Measurements from ENCODE around the gene CBLN3. TPM values are rescaled to one million over a fixed set of nuclear protein-coding genes. Genes with fewer than 3 reads are reported as not detected.
"Not testable (repeated sequence)": the region's sequence is repeated elsewhere in the genome, so short reads cannot be mapped to it uniquely, and the experiment has no call there.

The CBLN3 gene
- total and polyA plus RNA-seq, 12 donors: 0.24 to 2.5 (median 0.92) TPM

DNA sequence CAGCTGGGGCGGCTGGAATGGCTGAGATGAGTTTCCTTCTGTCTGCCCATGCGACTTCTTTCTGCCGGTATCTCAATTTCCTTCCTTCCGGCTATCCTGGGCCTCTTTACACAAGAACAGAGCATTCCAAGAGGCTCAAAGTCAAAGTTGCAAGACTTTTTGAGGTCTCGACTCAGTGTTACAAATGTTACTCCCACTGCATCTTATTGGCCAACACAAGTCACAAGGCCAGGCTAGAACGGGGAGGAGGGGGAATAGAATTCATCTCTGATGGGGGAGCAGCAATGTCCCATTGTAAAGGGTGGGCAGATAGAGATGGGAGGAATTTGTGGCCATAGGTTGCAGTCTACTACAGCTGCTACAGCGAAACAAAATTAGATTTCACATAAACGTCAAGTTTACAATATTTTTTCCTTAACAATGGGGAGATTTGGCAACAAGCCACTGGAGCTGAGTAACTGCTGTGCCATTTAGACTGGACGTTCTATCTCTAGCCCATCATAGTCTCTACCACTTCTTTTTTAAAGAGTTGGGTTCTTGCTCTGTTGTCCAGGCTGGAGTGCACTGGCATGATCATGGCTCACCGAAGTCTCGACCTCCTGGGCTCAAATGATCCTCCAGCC, 40.1 kb downstream of the CBLN3 start:
- Histone ChIP-seq H3K27me3 (peaks cover 0 to 11% (median 0%) of the 10 kb centered on the region in 7 donors), H3K4me1 (peaks cover 0 to 18% (median 7%) of the 10 kb centered on the region in 9 donors), H3K4me3 (no peak overlapping the region), H3K36me3 (no peaks in the 10 kb centered on the region), H3K27ac (peak overlapping the region in 4 of 10 donors; percentile 4 to 35 (median 26)), H3K9me3 (no peaks in the 10 kb centered on the region)
- 45 to 51% methylated on average over 11 of the region's 11 CpGs for WGBS, 2 donors
- intact Hi-C loops (cut with DNase I): no loop called here
- DNase-seq (no peak), ATAC-seq (peak in 6 of 8 donors; percentile 22 to 65 (median 52))
- TF ChIP-seq, protein P1, sequence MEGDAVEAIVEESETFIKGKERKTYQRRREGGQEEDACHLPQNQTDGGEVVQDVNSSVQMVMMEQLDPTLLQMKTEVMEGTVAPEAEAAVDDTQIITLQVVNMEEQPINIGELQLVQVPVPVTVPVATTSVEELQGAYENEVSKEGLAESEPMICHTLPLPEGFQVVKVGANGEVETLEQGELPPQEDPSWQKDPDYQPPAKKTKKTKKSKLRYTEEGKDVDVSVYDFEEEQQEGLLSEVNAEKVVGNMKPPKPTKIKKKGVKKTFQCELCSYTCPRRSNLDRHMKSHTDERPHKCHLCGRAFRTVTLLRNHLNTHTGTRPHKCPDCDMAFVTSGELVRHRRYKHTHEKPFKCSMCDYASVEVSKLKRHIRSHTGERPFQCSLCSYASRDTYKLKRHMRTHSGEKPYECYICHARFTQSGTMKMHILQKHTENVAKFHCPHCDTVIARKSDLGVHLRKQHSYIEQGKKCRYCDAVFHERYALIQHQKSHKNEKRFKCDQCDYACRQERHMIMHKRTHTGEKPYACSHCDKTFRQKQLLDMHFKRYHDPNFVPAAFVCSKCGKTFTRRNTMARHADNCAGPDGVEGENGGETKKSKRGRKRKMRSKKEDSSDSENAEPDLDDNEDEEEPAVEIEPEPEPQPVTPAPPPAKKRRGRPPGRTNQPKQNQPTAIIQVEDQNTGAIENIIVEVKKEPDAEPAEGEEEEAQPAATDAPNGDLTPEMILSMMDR (IDR thresholded peaks at IDR 0.05): no peak

DNA sequence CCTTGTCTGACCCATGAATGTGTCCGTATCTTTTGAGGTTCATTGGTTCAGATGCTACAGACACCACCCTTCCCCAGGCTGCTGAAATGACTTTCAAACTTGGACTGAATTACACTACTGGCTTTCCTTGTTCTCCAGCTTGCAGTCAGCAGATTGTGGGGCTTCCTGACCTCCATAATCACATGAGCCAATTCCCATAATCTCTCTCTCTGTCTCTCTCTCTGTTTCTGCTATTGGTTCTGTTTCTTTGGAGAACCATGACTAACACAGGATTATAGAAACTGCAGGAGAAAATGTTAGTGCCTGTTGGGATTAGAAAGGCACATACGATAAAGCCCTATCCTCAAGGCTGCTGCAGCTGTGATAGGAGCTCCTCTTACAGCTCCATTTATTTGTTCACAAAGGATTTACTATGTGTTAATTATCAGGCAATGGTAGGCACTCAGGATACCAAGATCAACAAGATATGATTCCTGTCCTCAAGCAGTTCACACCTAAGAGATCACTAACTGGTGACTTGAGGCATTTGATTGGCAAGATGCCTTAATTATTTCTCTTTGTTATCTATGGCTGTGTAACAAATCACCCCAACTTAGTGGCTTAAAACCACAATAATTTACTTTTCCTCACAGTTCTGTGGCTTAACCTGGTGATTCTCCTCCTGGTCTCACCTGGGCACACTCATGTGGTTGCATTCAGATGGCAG, 40.8 kb downstream of the CBLN3 start:
- 51% methylated on average over 2 of the region's 2 CpGs for WGBS, 2 donors
- H3K36me3 ChIP-seq: no peaks in the 10 kb centered on the region
- TF ChIP-seq, protein P1 (IDR thresholded peaks at IDR 0.05): no peak
- intact Hi-C loops (cut with DNase I): no loop called here
- no peak for DNase-seq
- H3K4me1 ChIP-seq: peaks cover 0 to 18% (median 7%) of the 10 kb centered on the region in 9 donors
- H3K4me3 ChIP-seq: no peak overlapping the region
- ATAC-seq: peak in 3 of 8 donors; percentile 21 to 32 (median 29)
- no peaks in the 10 kb centered on the region for H3K9me3 ChIP-seq
- H3K27ac ChIP-seq: peak overlapping the region in 4 of 10 donors; percentile 4 to 35 (median 26)
- H3K27me3 ChIP-seq: peaks cover 0 to 14% (median 0%) of the 10 kb centered on the region in 7 donors

DNA sequence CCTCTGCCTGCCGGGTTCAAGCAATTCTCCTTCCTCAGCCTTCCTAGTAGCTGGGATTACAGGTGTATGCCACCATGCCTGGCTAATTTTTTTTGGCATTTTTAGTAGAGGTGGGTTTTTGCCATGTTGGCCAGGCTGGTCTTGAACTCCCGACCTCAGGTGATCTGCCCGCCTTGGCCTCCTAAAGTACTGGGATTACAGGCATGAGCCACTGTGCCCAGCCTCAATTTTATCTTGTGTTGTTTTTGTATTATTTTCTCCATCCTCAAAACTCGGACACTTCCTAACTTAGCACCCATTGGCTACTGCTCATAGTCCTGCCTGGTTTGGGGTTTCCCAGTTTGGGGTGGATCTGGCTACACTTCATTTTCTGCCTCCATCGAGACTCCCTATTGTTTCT, 41.9 kb downstream of the CBLN3 start:
- H3K27ac ChIP-seq; ATAC-seq; H3K4me3 ChIP-seq; intact Hi-C loops (cut with DNase I); DNase-seq; H3K9me3 ChIP-seq; H3K36me3 ChIP-seq: not testable (repeated sequence)
- Histone ChIP-seq H3K4me1 (peaks cover 0 to 18% (median 7%) of the 10 kb centered on the region in 9 donors), H3K27me3 (peaks cover 0 to 14% (median 0%) of the 10 kb centered on the region in 7 donors)
- 89 to 90% methylated on average over 5 of the region's 5 CpGs for WGBS, 2 donors

- DNase-seq: no peak
- Histone ChIP-seq H3K36me3 (no peaks in the 10 kb centered on the region), H3K4me3 (no peak overlapping the region), H3K9me3 (no peaks in the 10 kb centered on the region), H3K27ac (no peak overlapping the region), H3K4me1 (peaks cover 0 to 14% (median 5%) of the 10 kb centered on the region in 9 donors), H3K27me3 (peaks cover 0 to 14% (median 0%) of the 10 kb centered on the region in 7 donors)
- 90 to 98% methylated on average over 2 of the region's 2 CpGs for WGBS, 2 donors
- TF ChIP-seq, protein P1 (IDR thresholded peaks at IDR 0.05): no peak
- intact Hi-C loops (cut with DNase I): no loop called here
- no peak for ATAC-seq
Observed at GRCh38 chr14:24387009-24387345, 42.5 kb downstream of the CBLN3 start.

DNA sequence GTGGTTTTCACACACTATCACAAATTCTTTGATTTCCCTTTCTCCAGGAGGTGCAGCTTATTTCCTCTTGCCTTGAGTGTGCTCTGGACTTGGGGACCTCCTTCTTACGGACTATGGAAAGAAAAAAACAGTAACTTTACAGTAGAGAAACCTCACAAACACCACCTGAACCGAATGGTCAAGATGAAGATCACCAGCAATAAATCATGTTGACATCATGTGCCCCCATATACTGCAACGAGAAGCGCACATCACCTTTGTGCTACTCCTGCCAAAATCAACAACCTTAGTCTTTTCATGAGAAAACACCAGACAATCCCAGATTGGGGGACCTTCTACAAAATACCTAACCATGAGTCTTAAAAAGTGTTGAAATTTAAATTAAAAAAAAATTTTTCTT, 43.9 kb downstream of the CBLN3 start:
- intact Hi-C loops (cut with DNase I): no loop called here
- 89 to 90% methylated on average over 4 of the region's 4 CpGs for WGBS, 2 donors
- Histone ChIP-seq H3K4me1 (peaks cover 0 to 13% (median 5%) of the 10 kb centered on the region in 9 donors), H3K27me3 (peaks cover 0 to 8% (median 0%) of the 10 kb centered on the region in 7 donors), H3K4me3 (no peak overlapping the region), H3K36me3 (no peaks in the 10 kb centered on the region), H3K9me3 (no peaks in the 10 kb centered on the region), H3K27ac (no peak overlapping the region)
- ATAC-seq (no peak), DNase-seq (no peak)
- TF ChIP-seq, protein P1 (IDR thresholded peaks at IDR 0.05): no peak

All from heart right ventricle (tissue), 16 donors.